GM18507 (cell line): ENCODE data around the gene BCAS3.
A peak's percentile ranks its signal among the peaks of the same experiment; 100 is the strongest.
"Not testable (repeated sequence)": the region's sequence is repeated elsewhere in the genome, so short reads cannot be mapped to it uniquely, and the experiment has no call there.

ENCODE experiments used
- DNase-seq: peaks from one replicate; pipeline ENCODE4 v3.0.0; 2011; ENCODE audit warnings: low read depth; ENCODE audit not compliant: insufficient read length; ENCODE audit errors: extremely low spot score
- FAIRE-seq: peaks from 2 replicates; lab custom pipeline; 2011; peaks lifted over from hg19 to GRCh38; lab: Jason Lieb, UNC

BCAS3 gene

DNA sequence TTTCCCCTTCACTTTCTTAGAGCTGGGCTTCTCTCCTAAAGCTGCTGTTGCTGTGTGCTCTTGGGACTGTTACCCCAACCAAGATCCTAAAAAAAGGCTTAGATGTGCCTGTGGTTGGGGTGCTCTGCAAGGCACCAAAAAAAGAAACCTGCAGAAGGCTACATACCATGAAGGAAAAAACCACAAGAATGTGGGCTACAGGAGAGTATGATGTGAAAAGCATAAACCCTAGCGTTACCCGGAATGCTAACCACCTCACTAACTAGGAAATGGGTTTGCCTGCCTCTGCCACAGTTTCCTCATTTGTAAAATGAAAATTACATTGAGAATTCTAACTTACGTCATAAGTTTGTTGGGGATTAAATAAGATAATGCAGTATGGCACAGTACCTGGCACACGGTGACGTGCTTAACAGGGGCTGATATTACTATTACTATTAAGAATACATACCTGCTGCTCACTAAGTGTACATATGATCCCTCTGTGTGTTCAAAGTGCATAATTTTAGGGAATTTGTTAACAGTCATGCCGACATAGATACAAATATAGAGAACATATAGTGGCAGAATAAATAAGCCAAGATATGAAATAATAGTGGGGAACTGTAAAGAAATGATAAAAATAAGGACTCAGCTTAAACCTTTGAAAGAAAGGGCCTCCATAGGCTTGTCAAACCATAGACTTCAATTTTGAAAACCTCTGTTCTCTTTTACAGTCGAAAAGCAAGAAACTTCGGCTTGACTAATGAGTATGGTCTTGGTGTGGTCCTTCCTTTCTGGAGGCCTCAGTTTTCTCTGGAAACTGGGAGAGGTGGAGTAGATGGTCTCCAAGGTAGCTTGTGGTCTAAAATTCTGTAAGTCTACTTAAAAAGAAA, 544.2 kb downstream of the BCAS3 start:
- no peak for DNase-seq
- FAIRE-seq, result no peak

DNA sequence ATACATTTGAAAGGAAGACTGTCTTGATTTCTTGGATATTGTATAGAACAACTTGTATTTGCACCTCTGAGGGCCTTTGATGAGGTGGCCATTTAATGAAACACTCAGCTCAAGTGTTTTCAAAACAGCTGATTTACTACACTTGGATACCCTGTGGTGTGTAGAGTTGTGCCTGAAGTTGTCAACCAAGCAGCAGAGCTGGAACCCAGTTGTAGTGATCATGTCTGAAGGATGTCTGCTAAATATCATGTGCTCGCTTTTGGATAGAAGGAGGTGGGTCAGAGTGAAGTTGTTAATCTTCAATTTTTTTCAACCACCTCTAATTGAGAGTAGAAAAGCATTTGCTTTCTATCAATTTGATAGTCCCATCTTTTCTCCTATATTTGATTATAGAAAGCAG, 546.1 kb downstream of the BCAS3 start:
- FAIRE-seq (no peak), DNase-seq (no peak)

DNA sequence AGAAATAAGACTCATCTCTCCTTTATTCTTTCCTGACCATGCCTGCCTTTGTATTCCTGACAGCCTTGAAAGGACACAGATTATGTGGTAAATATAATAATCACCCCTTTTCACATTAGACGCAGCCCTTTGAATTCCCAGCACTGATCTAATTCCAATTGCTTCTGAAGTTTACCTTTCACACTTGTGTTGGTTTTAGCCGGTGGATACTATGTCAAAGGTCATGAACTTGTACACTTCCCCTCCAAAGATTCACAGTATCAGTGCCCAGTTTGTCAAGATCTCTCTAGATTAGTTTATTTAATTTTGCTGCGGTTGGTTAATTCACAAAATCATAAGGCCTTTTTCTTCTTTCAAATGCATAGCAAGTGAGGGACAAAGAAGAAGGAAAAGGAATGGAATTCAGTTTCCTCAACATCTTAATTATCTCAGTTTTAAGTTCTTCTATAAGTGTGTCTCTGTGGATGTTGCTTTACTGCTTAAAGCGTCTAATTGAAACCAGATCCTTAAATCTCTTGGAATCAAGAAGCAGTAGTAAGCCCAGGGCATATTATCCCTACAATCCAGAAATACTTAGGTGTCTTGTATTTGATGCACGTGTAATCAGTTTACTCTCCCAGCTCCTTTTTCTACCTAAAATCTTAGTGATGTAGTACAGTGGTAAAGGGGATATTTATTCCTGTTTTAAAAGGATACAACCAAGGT, 547.7 kb downstream of the BCAS3 start:
- no peak for FAIRE-seq
- no peak for DNase-seq

DNA sequence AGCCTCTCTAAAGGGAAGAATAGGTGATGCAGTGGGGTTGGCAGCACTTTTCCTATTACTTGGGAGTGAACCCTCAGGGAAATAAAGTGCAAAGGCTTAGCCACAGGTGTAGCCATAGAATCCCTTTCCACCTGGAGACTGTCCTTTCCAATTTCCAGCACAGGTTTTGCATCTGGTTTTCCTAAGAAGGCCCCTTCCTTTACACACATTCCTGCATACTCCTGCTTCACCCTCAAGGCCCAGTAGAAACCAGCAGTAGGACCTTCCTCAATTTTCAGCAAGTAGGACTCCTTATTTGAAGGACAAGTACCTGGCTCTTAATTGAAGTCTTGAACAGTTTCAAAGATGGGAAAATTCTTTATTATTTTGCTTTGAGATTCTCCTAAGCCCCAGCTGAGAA, 550.2 kb downstream of the BCAS3 start:
- no peak for FAIRE-seq

DNA sequence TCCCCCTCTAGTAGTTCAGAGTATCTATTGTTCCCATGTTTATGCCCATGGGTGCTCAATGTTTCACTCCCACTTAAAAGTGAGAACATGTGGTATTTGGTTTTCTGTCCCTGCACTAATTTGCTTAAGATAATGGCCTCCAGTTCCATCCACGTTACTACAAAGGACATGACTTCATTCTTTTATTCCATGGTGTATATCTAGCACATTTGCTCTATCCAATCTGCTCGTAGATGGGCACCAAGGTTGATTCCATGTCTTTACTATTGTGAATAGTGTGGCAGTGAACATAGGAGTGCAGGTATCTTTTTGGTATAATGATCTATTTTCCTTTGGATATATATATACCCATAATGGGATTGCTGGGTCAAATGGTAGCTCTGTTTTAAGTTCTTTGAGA, 552.8 kb downstream of the BCAS3 start:
- DNase-seq (no peak), FAIRE-seq (no peak)

More for the DNA sequence above, 550.2 kb downstream of the BCAS3 start:
- DNase-seq, result no peak

DNA sequence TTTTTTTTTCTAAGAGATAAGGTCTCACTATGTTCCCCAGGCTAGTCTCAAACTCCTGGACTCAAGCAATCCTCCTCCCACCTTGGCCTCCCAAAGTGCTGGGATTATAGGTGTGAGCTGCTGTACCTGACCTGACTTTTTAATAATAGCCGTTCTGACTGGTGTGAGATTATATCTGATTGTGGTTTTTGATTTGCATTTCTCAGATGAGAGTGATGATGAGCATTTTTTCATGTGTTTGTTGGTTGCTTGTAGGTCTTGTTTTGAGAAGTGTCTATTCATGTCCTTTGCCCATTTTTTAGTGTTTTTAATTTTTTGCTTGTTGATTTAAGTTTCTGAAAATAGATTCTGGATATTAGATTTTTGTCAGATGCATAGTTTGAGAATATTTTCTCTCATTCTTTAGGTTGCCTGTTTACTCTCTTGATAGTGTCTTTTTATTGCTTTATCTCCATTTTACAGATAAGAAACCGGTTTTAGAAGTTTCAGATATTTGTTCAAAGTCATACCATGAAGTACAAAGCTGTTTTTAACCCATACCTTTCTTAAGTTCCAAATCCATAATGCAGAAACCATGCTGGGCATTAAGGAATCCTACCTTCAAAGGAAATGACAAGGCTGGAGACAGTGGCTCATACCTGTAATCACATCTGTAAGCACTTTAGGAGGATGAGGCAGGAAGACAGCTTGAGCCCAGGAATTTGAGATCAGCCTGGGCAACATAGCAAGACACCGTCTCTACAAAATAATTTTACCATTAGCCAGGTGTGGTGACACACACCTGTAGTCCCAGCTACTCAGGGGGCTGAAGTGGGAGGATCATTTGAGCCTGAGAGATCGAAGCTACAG, 553.5 kb downstream of the BCAS3 start:
- DNase-seq, result no peak
- FAIRE-seq, result peak; percentile 62

DNA sequence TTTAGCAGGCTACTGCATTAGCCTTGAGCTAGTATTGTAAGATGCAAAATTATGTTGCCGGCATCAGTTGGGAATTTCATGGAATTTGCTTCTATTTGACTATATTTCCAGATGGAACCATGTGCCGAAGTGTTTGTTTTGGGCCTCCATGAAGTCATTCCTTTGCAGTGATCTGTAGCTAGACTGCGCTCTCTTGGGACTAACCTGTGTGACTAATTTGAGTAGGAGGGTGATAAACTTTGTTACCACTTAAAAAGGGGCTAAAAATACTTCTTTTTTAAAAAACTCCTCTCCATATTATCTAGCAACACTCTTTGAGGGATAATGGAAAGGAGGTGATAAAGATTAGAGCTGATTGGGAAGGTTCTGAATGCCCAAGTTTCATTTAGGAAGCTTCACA, 555.2 kb downstream of the BCAS3 start:
- DNase-seq (no peak), FAIRE-seq (no peak)

DNA sequence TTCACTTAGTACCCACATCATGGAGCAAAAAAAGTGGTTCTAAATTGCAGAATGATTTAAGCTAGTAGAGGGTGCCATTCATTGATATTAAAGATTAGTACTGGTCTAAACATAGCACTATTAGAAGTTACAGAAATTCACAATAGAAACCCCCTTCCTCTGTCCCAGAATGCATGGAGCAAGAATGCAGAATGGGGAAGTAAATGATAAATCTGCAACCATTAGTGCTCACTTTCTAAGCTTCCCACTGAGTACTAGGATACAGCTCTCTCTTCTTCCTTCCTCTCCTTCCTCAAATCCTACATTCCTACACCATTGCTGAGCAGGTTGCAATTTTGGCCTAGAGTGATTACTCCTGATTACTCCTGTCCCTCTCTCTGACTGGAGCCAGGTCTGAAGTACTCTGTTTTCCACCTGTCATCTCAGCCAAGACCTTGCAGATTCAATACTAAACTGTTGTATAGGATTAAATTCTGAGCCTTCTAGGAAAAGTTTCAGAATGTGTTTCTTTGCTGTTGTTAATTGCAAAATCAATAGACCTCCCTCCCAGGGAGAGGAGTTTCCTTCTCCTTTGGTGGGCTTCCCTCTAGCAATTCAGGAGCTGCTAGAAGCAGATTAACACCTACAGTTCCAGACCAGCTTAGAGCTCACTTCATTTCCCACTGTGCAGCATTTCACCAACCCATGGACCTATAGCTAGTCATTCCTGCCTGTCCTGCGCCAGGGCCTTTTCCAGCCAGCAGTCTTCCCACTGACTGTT, 556.5 kb downstream of the BCAS3 start:
- FAIRE-seq (no peak), DNase-seq (no peak)

DNA sequence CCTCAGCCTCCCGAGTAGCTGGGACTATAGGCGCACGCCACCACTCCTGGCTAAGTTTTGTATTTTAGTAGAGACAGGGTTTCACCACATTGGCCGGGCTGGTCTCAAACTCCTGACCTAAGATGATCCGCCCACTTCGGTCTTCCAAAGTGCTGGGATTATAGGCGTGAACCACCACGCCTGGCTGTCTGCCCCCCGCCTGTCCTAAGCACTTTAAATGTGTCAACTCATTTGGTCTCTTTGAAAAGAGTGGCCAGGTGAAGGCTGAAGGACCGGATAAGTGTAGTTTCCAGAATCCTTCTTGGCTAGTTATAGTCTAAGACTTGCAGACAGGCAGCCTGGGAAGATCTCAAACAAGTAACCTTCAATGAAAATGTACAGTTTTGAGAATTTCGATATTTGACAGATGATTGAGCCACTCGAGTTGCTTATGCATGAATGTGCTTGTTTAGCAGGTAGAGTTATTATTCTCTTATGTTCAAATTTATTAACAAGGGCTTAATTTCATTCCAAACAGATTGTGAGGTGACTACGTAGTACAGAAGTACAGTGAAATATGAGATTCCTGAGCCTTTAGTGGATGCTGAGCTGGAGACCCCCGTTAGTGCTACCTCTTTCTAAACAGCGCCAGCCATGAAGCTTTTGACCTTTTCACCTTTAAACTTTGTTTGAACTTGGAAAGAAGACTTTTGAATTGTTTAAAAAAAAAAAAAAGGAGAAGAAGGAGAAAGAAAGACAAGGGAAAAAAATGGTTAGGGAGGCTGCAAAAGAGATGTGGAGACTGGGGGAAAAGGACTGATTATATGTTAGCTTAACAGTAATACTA, 557.6 kb downstream of the BCAS3 start:
- FAIRE-seq (no peak), DNase-seq (no peak)

DNA sequence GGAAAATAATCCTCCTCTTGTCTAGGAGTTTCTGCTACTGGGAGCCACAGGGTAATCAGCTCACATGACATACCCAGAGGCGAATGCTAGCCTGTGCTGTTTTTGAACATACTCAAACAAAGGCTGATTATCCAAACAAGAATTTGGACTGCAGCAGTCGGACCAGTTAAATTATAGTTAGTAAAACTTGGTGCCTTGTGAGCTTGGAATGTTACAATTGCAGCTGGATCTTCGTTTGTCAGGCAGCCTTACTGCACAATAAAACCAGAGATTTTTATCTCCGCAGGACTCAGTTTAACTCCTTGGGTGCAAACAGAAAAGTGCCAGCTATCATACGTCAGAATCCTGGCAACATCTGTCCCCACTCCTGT, 558.2 kb downstream of the BCAS3 start:
- no peak for FAIRE-seq
- DNase-seq, result no peak

DNA sequence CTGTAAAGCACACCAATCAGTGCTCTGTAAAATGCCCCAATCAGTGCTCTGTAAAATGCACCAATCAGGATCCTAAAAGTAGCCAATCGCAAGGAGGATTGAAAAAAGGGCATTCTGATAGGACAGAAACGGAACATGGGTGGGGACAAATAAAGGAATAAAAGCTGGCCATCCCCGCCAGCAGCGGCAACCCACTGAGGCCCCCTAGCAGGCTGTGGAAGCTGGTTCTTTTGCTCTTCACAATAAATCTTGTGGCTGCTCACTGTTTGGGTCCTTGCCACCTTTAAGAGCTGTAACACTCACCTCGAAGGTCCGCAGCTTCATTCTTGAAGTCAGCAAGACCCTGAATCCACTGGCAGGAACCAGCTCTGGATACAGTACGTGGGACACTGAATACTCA, 559.6 kb downstream of the BCAS3 start:
- DNase-seq (no peak), FAIRE-seq (no peak)

DNA sequence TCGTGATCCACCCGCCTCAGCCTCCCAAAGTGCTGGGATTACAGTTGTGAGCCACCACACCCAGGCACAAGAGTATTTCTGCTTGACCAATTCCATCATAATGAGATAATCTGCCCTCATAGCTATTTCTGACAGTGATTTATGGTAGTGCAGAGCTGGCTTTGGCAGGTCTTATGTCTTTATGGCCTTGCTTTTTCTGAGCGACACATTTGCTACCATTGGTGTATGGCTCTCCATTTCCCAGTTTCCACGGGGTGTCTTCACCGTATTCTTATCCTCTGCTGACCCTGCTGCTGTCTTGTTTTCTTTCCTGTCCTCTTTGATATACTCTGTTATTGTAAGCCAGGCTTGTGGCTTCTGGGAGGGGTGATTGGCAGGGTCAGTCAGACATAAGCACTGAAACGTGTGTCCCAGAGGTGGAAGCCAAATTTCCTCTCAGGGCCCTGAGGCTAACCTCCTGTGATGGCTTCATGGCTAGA, 560.8 kb downstream of the BCAS3 start:
- DNase-seq (no peak), FAIRE-seq (no peak)

DNA sequence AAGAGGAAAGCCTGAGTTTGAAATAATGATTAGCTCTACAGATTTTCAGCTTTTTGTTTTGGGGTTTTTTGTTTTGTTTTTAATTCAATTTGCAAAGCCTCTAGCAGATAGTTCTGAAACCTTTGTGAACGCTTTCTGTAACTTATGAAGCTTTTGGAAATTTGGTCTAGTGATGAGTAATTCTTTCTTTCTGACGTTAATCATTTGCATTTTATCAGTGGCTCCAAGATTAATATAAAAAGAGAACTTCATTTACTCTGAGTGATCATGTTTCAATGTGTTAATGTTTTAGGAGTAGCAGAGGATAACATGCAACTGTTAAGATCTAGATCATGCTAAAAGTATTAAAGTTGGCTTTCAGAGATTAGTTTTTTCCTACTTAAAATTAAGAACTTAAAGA, 561.7 kb downstream of the BCAS3 start:
- DNase-seq (no peak), FAIRE-seq (no peak)

DNA sequence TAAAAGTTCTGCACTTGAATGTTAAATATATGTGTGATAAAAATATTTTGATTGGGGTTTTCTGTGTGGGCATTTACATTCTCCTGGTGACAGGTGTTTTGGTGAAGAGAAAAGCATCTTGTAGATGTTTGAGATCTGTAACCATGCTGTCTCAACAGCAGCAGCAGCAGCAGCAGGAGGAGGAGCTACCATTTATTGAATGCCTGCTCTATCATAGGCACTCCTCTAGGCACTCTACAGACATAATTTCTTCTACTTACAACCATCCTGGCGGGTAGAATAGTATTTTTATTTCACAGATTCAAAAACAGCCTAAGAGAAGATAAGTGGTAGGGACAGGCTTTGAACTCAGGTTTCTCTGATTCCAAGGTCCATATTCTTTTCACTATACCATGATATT, 562.3 kb downstream of the BCAS3 start:
- DNase-seq (no peak), FAIRE-seq (no peak)

DNA sequence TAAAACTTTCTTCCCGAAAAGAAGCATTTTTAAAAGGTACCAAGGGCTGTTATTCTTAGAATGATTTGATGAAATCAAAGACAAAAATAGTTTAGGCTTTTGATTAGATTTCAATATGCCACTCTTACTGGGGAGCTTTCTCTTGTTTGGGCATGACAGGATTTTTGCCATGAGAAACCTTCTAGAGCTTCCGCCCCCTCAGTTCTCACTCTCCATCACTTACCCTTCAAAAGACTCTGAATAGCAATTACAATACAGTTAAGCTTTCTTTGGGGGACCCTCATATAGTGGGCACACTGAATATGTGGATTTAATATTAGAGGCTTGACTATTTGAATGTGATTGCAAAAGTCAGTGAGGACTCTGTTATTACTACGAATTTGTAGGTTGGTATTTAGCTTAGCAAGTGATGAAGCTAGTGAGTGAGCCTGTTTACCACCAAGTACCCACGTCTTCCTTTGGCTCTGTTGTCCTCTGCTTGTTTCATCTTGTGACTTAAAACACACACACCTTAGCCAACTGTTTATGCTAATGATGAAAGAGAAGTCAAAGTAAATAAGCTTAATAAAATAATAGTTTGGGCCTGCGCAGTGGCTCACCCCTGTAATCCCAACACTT, 563.3 kb downstream of the BCAS3 start:
- no peak for FAIRE-seq
- no peak for DNase-seq

DNA sequence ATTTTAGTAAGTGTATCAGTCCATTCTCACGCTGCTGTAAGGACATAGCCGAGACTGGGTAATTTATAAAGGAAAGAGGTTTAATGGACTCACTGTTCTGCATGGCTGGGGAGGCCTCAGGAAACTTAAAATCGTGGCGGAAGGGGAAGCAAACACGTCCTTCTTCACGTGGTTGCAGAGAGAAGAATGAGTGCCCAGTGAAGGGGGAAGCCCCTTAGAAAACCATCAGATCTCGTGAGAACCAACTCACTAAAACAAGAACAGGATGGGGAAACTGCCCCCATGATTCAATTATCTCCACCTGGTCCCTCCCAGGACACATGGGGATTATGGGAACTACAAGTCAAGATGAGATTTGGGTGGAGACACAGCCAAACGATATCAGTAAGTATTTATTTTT, 567.3 kb downstream of the BCAS3 start:
- FAIRE-seq, DNase-seq: not testable (repeated sequence)

DNA sequence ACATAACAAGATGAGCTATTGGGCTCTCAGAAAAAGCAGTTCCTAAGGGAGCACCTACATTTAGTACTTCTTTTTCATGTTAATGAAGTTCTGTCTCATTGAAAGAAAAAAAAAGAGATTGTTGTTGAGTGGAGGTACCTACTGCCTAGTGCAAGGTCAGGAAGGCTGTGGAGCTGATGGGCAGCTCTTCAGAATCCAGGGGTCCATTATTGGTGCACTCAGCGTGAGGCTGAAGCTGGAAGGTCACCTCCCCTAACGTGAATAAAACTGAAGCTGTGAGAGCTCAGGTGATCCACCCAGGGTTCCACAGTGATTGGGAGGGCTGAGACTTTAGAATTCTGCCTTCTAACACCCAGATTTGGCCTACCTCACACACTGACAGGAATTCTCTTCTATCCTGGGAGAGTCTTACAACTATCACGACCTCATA, 568.1 kb downstream of the BCAS3 start:
- no peak for DNase-seq
- FAIRE-seq, result no peak

DNA sequence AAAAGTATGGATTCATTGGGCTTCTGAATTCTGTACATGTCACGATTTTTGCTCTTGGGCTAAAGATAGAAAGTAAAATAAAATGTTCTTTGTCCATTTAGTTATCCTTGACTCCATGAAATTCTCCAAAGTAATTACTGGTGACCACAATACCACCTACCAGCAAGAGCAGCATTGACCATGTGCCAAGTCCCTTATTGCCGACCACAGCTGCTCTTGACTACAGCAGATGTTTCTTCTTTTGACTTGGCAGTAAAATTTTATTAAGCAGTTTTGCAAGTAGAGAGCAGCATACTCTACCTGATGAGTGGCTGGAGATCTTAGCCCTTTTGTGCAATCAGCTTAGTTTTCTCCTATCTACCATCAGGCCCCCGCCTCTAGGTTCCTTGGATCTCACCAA, 569.8 kb downstream of the BCAS3 start:
- DNase-seq (no peak), FAIRE-seq (no peak)
